CD14-positive monocyte (primary cell): ENCODE data around the gene DYRK1A. TPM values are rescaled to one million over a fixed set of nuclear protein-coding genes. Genes with fewer than 3 reads are reported as not detected.

Experiments used
- DNase-seq, 3 donors: peaks; one replicate each; pipeline ENCODE4 v3.0.0-alpha.2; 2011 to 2022
- H2AFZ ChIP-seq: 2 replicates; pipeline ENCODE4 v1.6.0; 2012; ENCODE audit warnings: mild to moderate bottlenecking, low read depth, low read length, inconsistent platforms; ENCODE audit not compliant: insufficient read depth, poor library complexity, severe bottlenecking
- H3K27ac ChIP-seq, 2 donors: 1 replicate in 1 of 2; 2 replicates in 1 of 2; pipeline ENCODE4 v1.5.1; 2012 to 2013; ENCODE audit warnings: low read length in 2 of 2, control low read depth in 1 of 2, inconsistent platforms in 1 of 2, low read depth in 1 of 2, mild to moderate bottlenecking in 1 of 2
- H3K27me3 ChIP-seq, 2 donors: one replicate each; pipeline versions ENCODE4 v1.6.0 to v1.6.1; 2011 to 2013; ENCODE audit warnings: low read length in 2 of 2; ENCODE audit not compliant: control insufficient read depth in 2 of 2, insufficient read depth in 2 of 2
- H3K36me3 ChIP-seq, 2 donors: replicated peaks in 1 of 2; 1 replicate in 1 of 2; 2 replicates in 1 of 2; pipeline versions ENCODE4 v1.5.1 to v1.6.1; 2012 to 2013; ENCODE audit warnings: low read length in 2 of 2, control low read depth in 1 of 2, inconsistent platforms in 1 of 2, mild to moderate bottlenecking in 1 of 2; ENCODE audit not compliant: insufficient read depth in 2 of 2, control insufficient read depth in 1 of 2
- H3K4me1 ChIP-seq, 2 donors: 1 replicate in 1 of 2; 2 replicates in 1 of 2; pipeline versions ENCODE4 v1.5.1 to v1.6.1; 2012 to 2013; ENCODE audit warnings: low read length in 2 of 2, control low read depth in 1 of 2, inconsistent platforms in 1 of 2, mild to moderate bottlenecking in 1 of 2, moderate library complexity in 1 of 2; ENCODE audit not compliant: insufficient read depth in 2 of 2, control insufficient read depth in 1 of 2
- H3K4me2 ChIP-seq: replicated peaks from 2 replicates; pipeline ENCODE3; 2012; ENCODE audit warnings: low read length, moderate library complexity, mild to moderate bottlenecking; ENCODE audit not compliant: poor library complexity, severe bottlenecking; ENCODE audit errors: extremely low read depth
- H3K4me3 ChIP-seq, 3 experiments: fragments of 200-600 bp in 1 of 3; sonication (generic) in 1 of 3; replicated peaks in 1 of 3; 1 replicate in 2 of 3; 2 replicates in 1 of 3; pipeline ENCODE4 v1.5.1; 2011 to 2013; ENCODE audit warnings: low read length in 3 of 3, mild to moderate bottlenecking in 3 of 3, control low read depth in 2 of 3, low read depth in 2 of 3, inconsistent platforms in 1 of 3, moderate library complexity in 1 of 3
- H3K79me2 ChIP-seq: 2 replicates; pipeline ENCODE4 v1.6.0; 2012; ENCODE audit warnings: mild to moderate bottlenecking, control low read depth, inconsistent platforms, low read length, moderate library complexity; ENCODE audit not compliant: insufficient read depth
- H3K9ac ChIP-seq: 2 replicates; pipeline ENCODE4 v1.6.0; 2017; ENCODE audit warnings: low read length, mild to moderate bottlenecking; ENCODE audit not compliant: insufficient read depth, poor library complexity, severe bottlenecking
- H3K9me3 ChIP-seq, 2 donors: replicated peaks in 1 of 2; 1 replicate in 1 of 2; 2 replicates in 1 of 2; pipeline versions ENCODE4 v1.5.1 to v1.6.1; 2012 to 2013; ENCODE audit warnings: low read length in 2 of 2, control low read depth in 1 of 2; ENCODE audit not compliant: control insufficient read depth in 1 of 2, insufficient read depth in 1 of 2
- H4K20me1 ChIP-seq: 2 replicates; pipeline ENCODE4 v1.6.0; 2012; ENCODE audit warnings: mild to moderate bottlenecking, low read length, control low read depth, moderate library complexity; ENCODE audit not compliant: insufficient read depth
- H3K27ac Mint-ChIP-seq, 7 donors: one replicate each; pipeline ENCODE4 v1.8.0; 2020; ENCODE audit warnings: mild to moderate bottlenecking in 7 of 7, mixed read lengths in 7 of 7, moderate library complexity in 6 of 7, inconsistent platforms in 2 of 7
- H3K27me3 Mint-ChIP-seq, 3 donors: one replicate each; pipeline ENCODE4 v1.8.0; 2021 to 2022; ENCODE audit warnings: low read depth in 3 of 3, mild to moderate bottlenecking in 3 of 3, mixed read lengths in 3 of 3, moderate library complexity in 3 of 3, inconsistent platforms in 1 of 3
- H3K36me3 Mint-ChIP-seq, 2 donors: one replicate each; pipeline ENCODE4 v1.8.0; 2020; ENCODE audit warnings: mixed read lengths in 2 of 2, inconsistent platforms in 1 of 2, mild to moderate bottlenecking in 1 of 2
- H3K4me1 Mint-ChIP-seq: one replicate; pipeline ENCODE4 v1.8.0; 2020; ENCODE audit warnings: mild to moderate bottlenecking, mixed read lengths
- H3K4me3 Mint-ChIP-seq, 2 donors: one replicate each; pipeline ENCODE4 v1.8.0; 2020; ENCODE audit warnings: mild to moderate bottlenecking in 2 of 2, mixed read lengths in 2 of 2, moderate library complexity in 1 of 2
- H3K9me3 Mint-ChIP-seq, 7 donors: one replicate each; pipeline ENCODE4 v1.8.0; 2020 to 2022; ENCODE audit warnings: mixed read lengths in 7 of 7, mild to moderate bottlenecking in 6 of 7, moderate library complexity in 6 of 7, inconsistent platforms in 2 of 7
- CTCF ChIP-seq: fragments of 200-600 bp; IDR thresholded peaks from one replicate; pipeline ENCODE4 v1.8.0; 2022; ENCODE audit warnings: antibody characterized with exemption, mild to moderate bottlenecking
- WGBS: methylation state at CpG from one replicate; pipeline ENCODE4 v1.1.5; 2013; ENCODE audit warnings: missing lambda C conversion rate; ENCODE audit not compliant: insufficient coverage; 5-methylcytosine and 5-hydroxymethylcytosine counted together
- intact Hi-C, 2 donors: fragments of 100-400 bp; cut with micrococcal nuclease; formaldehyde crosslinking; loops; one replicate each; pipeline versions ENCODE4 v1.15.0 to v1.15.1; 2023
- polyA plus RNA-seq, 3 donors: library from polyadenylated mRNA; depleted of rRNA in 1 of 3; unstranded in 2 of 3; stranded (reverse) in 1 of 3; fragments of 300-500 nt in 2 of 3; fragments of >200 nt in 1 of 3; fragmentation: Illumina TruSeq in 2 of 3; gene quantifications; 1 replicate in 2 of 3; 2 replicates in 1 of 3; pipeline ENCODE4 v1.2.3, GENCODE V29; 2012 to 2021

Gene DYRK1A
- polyA plus RNA-seq, 3 donors = 1.8 to 53.5 (median 2.4) TPM

DNA sequence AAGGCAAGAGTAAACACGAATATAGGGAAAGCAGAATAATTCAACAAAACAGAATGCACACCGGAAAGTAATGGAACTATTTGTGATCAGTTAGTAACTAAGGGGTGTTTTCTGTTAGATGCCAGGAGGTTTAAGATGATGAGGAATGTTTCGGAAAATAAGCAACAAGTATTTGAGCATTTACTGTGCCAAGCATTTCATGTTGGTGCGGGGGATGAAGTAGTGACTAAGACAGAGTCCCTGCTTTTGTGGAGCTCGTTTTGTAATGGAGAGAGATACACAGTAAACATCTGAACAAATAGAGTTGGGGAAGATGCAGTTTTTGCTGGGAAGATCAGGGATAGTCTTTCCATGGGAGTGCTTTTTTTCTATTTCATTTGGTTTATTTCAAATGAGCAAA lies 78.7 kb downstream of the DYRK1A start:
- no peak overlapping the region for H3K4me2 ChIP-seq
- H3K4me1 ChIP-seq = peaks cover 4 to 6% of the 10 kb centered on the region in 2 donors
- H3K36me3 Mint-ChIP-seq = peaks cover 15 to 18% of the 10 kb centered on the region in 2 donors
- H3K4me3 ChIP-seq = no peak overlapping the region
- peaks cover 2 to 16% of the 10 kb centered on the region in 2 donors for H3K36me3 ChIP-seq
- TF ChIP-seq CTCF = no peak
- H3K9ac ChIP-seq = no peak overlapping the region
- WGBS = 94% methylated on average over 3 of the region's 5 CpGs
- intact Hi-C loops = no loop called here
- H3K4me3 Mint-ChIP-seq = no peak overlapping the region
- no peaks in the 10 kb centered on the region for H3K27me3 ChIP-seq
- no peak overlapping the region for H2AFZ ChIP-seq
- DNase-seq = no peak
- H3K9me3 Mint-ChIP-seq = no peaks in the 10 kb centered on the region
- no peaks in the 10 kb centered on the region for H3K27me3 Mint-ChIP-seq
- H3K27ac Mint-ChIP-seq = no peak overlapping the region
- peaks cover 100% of the 10 kb centered on the region for H3K79me2 ChIP-seq
- H3K4me1 Mint-ChIP-seq = peaks cover 23% of the 10 kb centered on the region
- H4K20me1 ChIP-seq = peaks cover 100% of the 10 kb centered on the region
- peak overlapping the region in 1 of 2 donors; percentile 36 for H3K27ac ChIP-seq
- no peaks in the 10 kb centered on the region for H3K9me3 ChIP-seq

GRCh38 chr21:37446552-37446951 lies 80.0 kb downstream of the DYRK1A start:
- Histone ChIP-seq H3K9ac (no peak overlapping the region), H3K79me2 (peaks cover 100% of the 10 kb centered on the region), H3K4me3 (no peak overlapping the region), H3K9me3 (no peaks in the 10 kb centered on the region), H3K27ac (peak overlapping the region in 1 of 2 donors; percentile 3), H3K4me2 (no peak overlapping the region), H3K4me1 (peaks cover 4 to 9% of the 10 kb centered on the region in 2 donors), H4K20me1 (peaks cover 100% of the 10 kb centered on the region), H2AFZ (no peak overlapping the region), H3K36me3 (peaks cover 2 to 16% of the 10 kb centered on the region in 2 donors), H3K27me3 (no peaks in the 10 kb centered on the region)
- H3K36me3 Mint-ChIP-seq = peaks cover 15 to 22% of the 10 kb centered on the region in 2 donors
- H3K4me1 Mint-ChIP-seq = peaks cover 24% of the 10 kb centered on the region
- no peak overlapping the region for H3K4me3 Mint-ChIP-seq
- no peaks in the 10 kb centered on the region for H3K9me3 Mint-ChIP-seq
- WGBS = 100% methylated on average over 3 of the region's 5 CpGs
- peak overlapping the region in 2 of 7 donors; percentile 44 to 65 for H3K27ac Mint-ChIP-seq
- TF ChIP-seq CTCF = no peak
- no peaks in the 10 kb centered on the region for H3K27me3 Mint-ChIP-seq
- intact Hi-C loops = no loop called here
- DNase-seq = no peak
